Measurements from ENCODE around the gene ZBTB1. TPM values are rescaled to one million over a fixed set of nuclear protein-coding genes. Genes with fewer than 3 reads are reported as not detected.
A peak's percentile ranks its signal among the peaks of the same experiment; 100 is the strongest.

Gene ZBTB1
- total and polyA plus RNA-seq, 10 of the 15 experiments (the other 5 are each of a cell fraction or from before 2014, with no cell fraction given): 12.3 to 127 (median 40.0) TPM

- TF ChIP-seq, protein P1, sequence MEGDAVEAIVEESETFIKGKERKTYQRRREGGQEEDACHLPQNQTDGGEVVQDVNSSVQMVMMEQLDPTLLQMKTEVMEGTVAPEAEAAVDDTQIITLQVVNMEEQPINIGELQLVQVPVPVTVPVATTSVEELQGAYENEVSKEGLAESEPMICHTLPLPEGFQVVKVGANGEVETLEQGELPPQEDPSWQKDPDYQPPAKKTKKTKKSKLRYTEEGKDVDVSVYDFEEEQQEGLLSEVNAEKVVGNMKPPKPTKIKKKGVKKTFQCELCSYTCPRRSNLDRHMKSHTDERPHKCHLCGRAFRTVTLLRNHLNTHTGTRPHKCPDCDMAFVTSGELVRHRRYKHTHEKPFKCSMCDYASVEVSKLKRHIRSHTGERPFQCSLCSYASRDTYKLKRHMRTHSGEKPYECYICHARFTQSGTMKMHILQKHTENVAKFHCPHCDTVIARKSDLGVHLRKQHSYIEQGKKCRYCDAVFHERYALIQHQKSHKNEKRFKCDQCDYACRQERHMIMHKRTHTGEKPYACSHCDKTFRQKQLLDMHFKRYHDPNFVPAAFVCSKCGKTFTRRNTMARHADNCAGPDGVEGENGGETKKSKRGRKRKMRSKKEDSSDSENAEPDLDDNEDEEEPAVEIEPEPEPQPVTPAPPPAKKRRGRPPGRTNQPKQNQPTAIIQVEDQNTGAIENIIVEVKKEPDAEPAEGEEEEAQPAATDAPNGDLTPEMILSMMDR (IDR thresholded peaks at IDR 0.05 in 2 of 3, conservative IDR thresholded peaks at IDR 0.05 in 1 of 3; ENCODE audit: control insufficient read depth in 2 of 3, extremely low read depth in 1 of 3, insufficient read depth in 1 of 3, low read depth in 3 of 3, low read length in 3 of 3): 0 out of 6 replicates have a peak, but pooled peaks of 1 of the 3 experiments have one; percentile 4
- 0 out of 2 replicates have a peak, but pooled peaks have one; percentile 49 for TF ChIP-seq LARP7 (IDR thresholded peaks at IDR 0.05)
- no peak for TF ChIP-seq SUPT20H (IDR thresholded peaks at IDR 0.05; ENCODE audit: borderline replicate concordance, control insufficient read depth, low read depth, low read length)
- TF ChIP-seq, protein P2, sequence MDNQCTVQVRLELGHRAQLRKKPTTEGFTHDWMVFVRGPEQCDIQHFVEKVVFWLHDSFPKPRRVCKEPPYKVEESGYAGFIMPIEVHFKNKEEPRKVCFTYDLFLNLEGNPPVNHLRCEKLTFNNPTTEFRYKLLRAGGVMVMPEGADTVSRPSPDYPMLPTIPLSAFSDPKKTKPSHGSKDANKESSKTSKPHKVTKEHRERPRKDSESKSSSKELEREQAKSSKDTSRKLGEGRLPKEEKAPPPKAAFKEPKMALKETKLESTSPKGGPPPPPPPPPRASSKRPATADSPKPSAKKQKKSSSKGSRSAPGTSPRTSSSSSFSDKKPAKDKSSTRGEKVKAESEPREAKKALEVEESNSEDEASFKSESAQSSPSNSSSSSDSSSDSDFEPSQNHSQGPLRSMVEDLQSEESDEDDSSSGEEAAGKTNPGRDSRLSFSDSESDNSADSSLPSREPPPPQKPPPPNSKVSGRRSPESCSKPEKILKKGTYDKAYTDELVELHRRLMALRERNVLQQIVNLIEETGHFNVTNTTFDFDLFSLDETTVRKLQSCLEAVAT (IDR thresholded peaks at IDR 0.05): no peak
- peak; percentile 91 for TF ChIP-seq PBX3 (IDR thresholded peaks at IDR 0.05; ENCODE audit: insufficient replicate concordance, low read depth, low read length)
- TF ChIP-seq BCL3 (IDR thresholded peaks at IDR 0.05; ENCODE audit: borderline replicate concordance, insufficient read depth, low read depth, low read length, poor library complexity, severe bottlenecking): peak; percentile 8
- no peak for TF ChIP-seq HDGF (IDR thresholded peaks at IDR 0.05)
- peak; percentile 92 for TF ChIP-seq DPF2 (IDR thresholded peaks at IDR 0.05)
- no peak for TF ChIP-seq ZNF24 (IDR thresholded peaks at IDR 0.05)
- TF ChIP-seq, protein P3, sequence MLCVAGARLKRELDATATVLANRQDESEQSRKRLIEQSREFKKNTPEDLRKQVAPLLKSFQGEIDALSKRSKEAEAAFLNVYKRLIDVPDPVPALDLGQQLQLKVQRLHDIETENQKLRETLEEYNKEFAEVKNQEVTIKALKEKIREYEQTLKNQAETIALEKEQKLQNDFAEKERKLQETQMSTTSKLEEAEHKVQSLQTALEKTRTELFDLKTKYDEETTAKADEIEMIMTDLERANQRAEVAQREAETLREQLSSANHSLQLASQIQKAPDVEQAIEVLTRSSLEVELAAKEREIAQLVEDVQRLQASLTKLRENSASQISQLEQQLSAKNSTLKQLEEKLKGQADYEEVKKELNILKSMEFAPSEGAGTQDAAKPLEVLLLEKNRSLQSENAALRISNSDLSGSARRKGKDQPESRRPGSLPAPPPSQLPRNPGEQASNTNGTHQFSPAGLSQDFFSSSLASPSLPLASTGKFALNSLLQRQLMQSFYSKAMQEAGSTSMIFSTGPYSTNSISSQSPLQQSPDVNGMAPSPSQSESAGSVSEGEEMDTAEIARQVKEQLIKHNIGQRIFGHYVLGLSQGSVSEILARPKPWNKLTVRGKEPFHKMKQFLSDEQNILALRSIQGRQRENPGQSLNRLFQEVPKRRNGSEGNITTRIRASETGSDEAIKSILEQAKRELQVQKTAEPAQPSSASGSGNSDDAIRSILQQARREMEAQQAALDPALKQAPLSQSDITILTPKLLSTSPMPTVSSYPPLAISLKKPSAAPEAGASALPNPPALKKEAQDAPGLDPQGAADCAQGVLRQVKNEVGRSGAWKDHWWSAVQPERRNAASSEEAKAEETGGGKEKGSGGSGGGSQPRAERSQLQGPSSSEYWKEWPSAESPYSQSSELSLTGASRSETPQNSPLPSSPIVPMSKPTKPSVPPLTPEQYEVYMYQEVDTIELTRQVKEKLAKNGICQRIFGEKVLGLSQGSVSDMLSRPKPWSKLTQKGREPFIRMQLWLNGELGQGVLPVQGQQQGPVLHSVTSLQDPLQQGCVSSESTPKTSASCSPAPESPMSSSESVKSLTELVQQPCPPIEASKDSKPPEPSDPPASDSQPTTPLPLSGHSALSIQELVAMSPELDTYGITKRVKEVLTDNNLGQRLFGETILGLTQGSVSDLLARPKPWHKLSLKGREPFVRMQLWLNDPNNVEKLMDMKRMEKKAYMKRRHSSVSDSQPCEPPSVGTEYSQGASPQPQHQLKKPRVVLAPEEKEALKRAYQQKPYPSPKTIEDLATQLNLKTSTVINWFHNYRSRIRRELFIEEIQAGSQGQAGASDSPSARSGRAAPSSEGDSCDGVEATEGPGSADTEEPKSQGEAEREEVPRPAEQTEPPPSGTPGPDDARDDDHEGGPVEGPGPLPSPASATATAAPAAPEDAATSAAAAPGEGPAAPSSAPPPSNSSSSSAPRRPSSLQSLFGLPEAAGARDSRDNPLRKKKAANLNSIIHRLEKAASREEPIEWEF (IDR thresholded peaks at IDR 0.05; ENCODE audit: insufficient replicate concordance, low read depth, low read length): no peak
- TF ChIP-seq SMARCA5 (IDR thresholded peaks at IDR 0.05): 0 out of 2 replicates have a peak, but pooled peaks have one; percentile 29
- TF ChIP-seq, protein P4, sequence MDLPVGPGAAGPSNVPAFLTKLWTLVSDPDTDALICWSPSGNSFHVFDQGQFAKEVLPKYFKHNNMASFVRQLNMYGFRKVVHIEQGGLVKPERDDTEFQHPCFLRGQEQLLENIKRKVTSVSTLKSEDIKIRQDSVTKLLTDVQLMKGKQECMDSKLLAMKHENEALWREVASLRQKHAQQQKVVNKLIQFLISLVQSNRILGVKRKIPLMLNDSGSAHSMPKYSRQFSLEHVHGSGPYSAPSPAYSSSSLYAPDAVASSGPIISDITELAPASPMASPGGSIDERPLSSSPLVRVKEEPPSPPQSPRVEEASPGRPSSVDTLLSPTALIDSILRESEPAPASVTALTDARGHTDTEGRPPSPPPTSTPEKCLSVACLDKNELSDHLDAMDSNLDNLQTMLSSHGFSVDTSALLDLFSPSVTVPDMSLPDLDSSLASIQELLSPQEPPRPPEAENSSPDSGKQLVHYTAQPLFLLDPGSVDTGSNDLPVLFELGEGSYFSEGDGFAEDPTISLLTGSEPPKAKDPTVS (IDR thresholded peaks at IDR 0.05; ENCODE audit: low read depth, low read length): no peak
- TF ChIP-seq IKZF1 (conservative IDR thresholded peaks at IDR 0.05): 0 out of 2 replicates have a peak, but pooled peaks have one; percentile 23
- no peak for TF ChIP-seq HCFC1 (IDR thresholded peaks at IDR 0.05; ENCODE audit: low read length)
Observed at GRCh38 chr14:64465191-64465822, 39.3 kb upstream of the ZBTB1 start, which contains the start of gene AKAP5 (continued).

All from GM12878 (cell line).